AG09309 (cell line): ENCODE measurements around the gene DENND1B.

Source experiments
- DNase-seq: peaks from one replicate; pipeline ENCODE4 v3.0.0-alpha.2; 2010; ENCODE audit warnings: low read depth
- H3K4me3 ChIP-seq: 2 replicates; pipeline ENCODE4 v1.5.1; 2011; ENCODE audit warnings: mild to moderate bottlenecking, low read depth, low read length, moderate library complexity; ENCODE audit not compliant: control insufficient read depth
- TF ChIP-seq, protein P1 (sequence below): IDR thresholded peaks from 2 replicates; pipeline ENCODE4 v1.5.1; 2011; ENCODE audit warnings: mild to moderate bottlenecking, low read depth, low read length, inconsistent platforms; ENCODE audit not compliant: insufficient read depth, control insufficient read depth; ENCODE audit errors: missing control alignments

DENND1B gene

GRCh38 chr1:197775282-197776262 is at the start of gene DENND1B:
Gene DENND1B (minus strand): TSS chr1:197775480. CDS start chr1:197775155, 325 bp downstream.
- peak; percentile 39 for DNase-seq

GRCh38 chr1:197814306-197814705 is 39.0 kb upstream of the DENND1B start:
- H3K4me3 ChIP-seq, result no peak overlapping the region
- DNase-seq, result no peak

More at GRCh38 chr1:197775282-197776262, at the start of gene DENND1B:
- H3K4me3 ChIP-seq, result peak within 1 kb of the TSS; percentile 73
- TF ChIP-seq, protein P1, sequence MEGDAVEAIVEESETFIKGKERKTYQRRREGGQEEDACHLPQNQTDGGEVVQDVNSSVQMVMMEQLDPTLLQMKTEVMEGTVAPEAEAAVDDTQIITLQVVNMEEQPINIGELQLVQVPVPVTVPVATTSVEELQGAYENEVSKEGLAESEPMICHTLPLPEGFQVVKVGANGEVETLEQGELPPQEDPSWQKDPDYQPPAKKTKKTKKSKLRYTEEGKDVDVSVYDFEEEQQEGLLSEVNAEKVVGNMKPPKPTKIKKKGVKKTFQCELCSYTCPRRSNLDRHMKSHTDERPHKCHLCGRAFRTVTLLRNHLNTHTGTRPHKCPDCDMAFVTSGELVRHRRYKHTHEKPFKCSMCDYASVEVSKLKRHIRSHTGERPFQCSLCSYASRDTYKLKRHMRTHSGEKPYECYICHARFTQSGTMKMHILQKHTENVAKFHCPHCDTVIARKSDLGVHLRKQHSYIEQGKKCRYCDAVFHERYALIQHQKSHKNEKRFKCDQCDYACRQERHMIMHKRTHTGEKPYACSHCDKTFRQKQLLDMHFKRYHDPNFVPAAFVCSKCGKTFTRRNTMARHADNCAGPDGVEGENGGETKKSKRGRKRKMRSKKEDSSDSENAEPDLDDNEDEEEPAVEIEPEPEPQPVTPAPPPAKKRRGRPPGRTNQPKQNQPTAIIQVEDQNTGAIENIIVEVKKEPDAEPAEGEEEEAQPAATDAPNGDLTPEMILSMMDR, result no peak

DNA sequence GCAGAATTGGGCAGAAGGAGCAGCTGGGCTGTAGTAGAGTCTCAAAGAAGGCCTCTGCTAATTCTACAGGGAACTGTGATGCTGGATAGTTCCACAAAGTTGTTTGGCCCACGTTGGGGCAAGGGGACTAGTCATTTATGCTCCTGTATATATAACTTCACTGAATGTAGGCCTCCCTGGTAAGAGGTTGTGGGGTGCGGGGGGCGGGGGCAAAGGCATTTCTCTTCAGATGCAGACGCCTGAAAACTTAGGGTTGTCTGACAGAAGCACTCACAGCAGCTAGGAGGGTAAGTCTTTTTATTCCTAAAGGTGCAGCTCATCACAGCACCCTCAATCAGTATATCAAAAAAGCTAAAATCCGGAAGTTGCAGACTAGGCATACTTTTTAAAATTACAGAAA is 38.5 kb upstream of the DENND1B start:
- TF ChIP-seq, protein P1, result no peak
- H3K4me3 ChIP-seq, result no peak overlapping the region
- no peak for DNase-seq

More at GRCh38 chr1:197814306-197814705, 39.0 kb upstream of the DENND1B start:
- TF ChIP-seq, protein P1, result no peak

- no peak overlapping the region for H3K4me3 ChIP-seq
- DNase-seq, result no peak
- TF ChIP-seq, protein P1, result no peak
Observed at GRCh38 chr1:197811769-197812168, 36.5 kb upstream of the DENND1B start.

GRCh38 chr1:197810812-197811211 is 35.5 kb upstream of the DENND1B start:
- DNase-seq, result no peak
- no peak overlapping the region for H3K4me3 ChIP-seq
- TF ChIP-seq, protein P1, result no peak

- TF ChIP-seq, protein P1, result no peak
- DNase-seq, result no peak
- H3K4me3 ChIP-seq, result no peak overlapping the region
Observed at GRCh38 chr1:197808880-197809279, 33.6 kb upstream of the DENND1B start.
